Spleen (tissue), 11 donors: ENCODE results near the gene TM9SF4. TPM values are rescaled to one million over a fixed set of nuclear protein-coding genes. Genes with fewer than 3 reads are reported as not detected.

Experiments
- DNase-seq: peaks from one replicate; pipeline ENCODE4 v3.0.0-alpha.2; 2020
- H3K27ac ChIP-seq, 8 donors: fragments of 200-600 bp; sonication (generic) in 7 of 8; 1 replicate in 4 of 8; 2 replicates in 4 of 8; pipeline versions ENCODE4 v1.5.0 to v1.8.0; 2016 to 2021; ENCODE audit warnings: inconsistent platforms in 4 of 8, mild to moderate bottlenecking in 4 of 8, moderate library complexity in 1 of 8
- H3K27me3 ChIP-seq, 7 donors: fragments of 200-600 bp; sonication (generic) in 6 of 7; replicated peaks in 1 of 7; 1 replicate in 4 of 7; 2 replicates in 3 of 7; pipeline versions ENCODE4 v1.5.0 to v1.8.0; 2016 to 2021; ENCODE audit warnings: inconsistent platforms in 3 of 7, mild to moderate bottlenecking in 1 of 7
- H3K36me3 ChIP-seq, 6 donors: fragments of 200-600 bp; sonication (generic) in 5 of 6; 1 replicate in 4 of 6; 2 replicates in 2 of 6; pipeline versions ENCODE4 v1.5.0 to v1.8.0; 2016 to 2021; ENCODE audit warnings: inconsistent platforms in 2 of 6
- H3K4me1 ChIP-seq, 6 donors: fragments of 200-600 bp; sonication (generic) in 5 of 6; 1 replicate in 3 of 6; 2 replicates in 3 of 6; pipeline versions ENCODE4 v1.5.0 to v1.8.0; 2016 to 2021; ENCODE audit warnings: inconsistent platforms in 3 of 6
- H3K4me3 ChIP-seq, 8 donors: fragments of 200-600 bp; sonication (generic) in 7 of 8; 1 replicate in 4 of 8; 2 replicates in 4 of 8; pipeline versions ENCODE4 v1.5.0 to v1.8.0; 2016 to 2021; ENCODE audit warnings: inconsistent platforms in 4 of 8, mild to moderate bottlenecking in 4 of 8, moderate library complexity in 2 of 8
- H3K9me3 ChIP-seq, 8 donors: fragments of 200-600 bp; sonication (generic) in 7 of 8; 1 replicate in 4 of 8; 2 replicates in 4 of 8; pipeline versions ENCODE4 v1.5.0 to v1.8.0; 2016 to 2021; ENCODE audit warnings: inconsistent platforms in 4 of 8
- CTCF ChIP-seq, 11 experiments: fragments of 200-600 bp in 7 of 11; fragments of 450-650 bp in 4 of 11; sonication (generic) in 4 of 11; IDR thresholded peaks in 8 of 11; conservative IDR thresholded peaks in 3 of 11; 1 replicate in 7 of 11; 2 replicates in 4 of 11; pipeline versions ENCODE4 v1.4.0 to v1.8.0; 2016 to 2021; ENCODE audit warnings: antibody characterized with exemption in 11 of 11, inconsistent platforms in 4 of 11, mild to moderate bottlenecking in 1 of 11
- POLR2A ChIP-seq, 3 donors: fragments of 450-650 bp; IDR thresholded peaks; one replicate each; pipeline ENCODE4 v1.5.1; 2017; ENCODE audit warnings: antibody characterized with exemption in 3 of 3, mild to moderate bottlenecking in 1 of 3
- POLR2AphosphoS5 ChIP-seq, 3 donors: sonication (generic); formaldehyde crosslinking; IDR thresholded peaks; one replicate each; pipeline ENCODE4 v1.5.1; 2017; ENCODE audit warnings: antibody characterized with exemption in 3 of 3
- WGBS, 5 donors: extraction: QIAGEN DNeasy Blood & Tissue Kit in 3 of 5; methylation state at CpG; one replicate each; pipeline versions ENCODE4 v1.1.5 to v1.1.7; 2013 to 2018; 5-methylcytosine and 5-hydroxymethylcytosine counted together
- intact Hi-C: fragments of 100-400 bp; cut with DNase I; formaldehyde crosslinking; loops from one replicate; pipeline ENCODE4 v1.15.0; 2023; ENCODE audit warnings: low total_unique reads
- polyA plus RNA-seq, 3 donors: library from polyadenylated mRNA; stranded (reverse); fragments of 200-250 nt; gene quantifications; one replicate each; pipeline ENCODE4 v1.2.1, GENCODE V29; 2013
- total RNA-seq, 7 donors: library from RNA; depleted of rRNA in 3 of 7; stranded (reverse); fragments of >200 nt in 3 of 7; fragmentation: NEBNext Ultra II Directional in 4 of 7; extraction: Animal tissue kit (Norgen Biotek cat#: 25700) in 4 of 7; gene quantifications; one replicate each; pipeline versions ENCODE4 v1.1.0 to v1.2.1, GENCODE V29; 2016 to 2021
- donor health status: healthy with polysubstance abuse.
- donor health status: DM: no; HTN: no; CAD: no; lungs with moderate emphysema.
- donor health status: DM: no; HTN: no; CAD: no.
- donor health status: Bipolar disorder and iron deficiency.
- donor health status: healthy.
- donor health status: DM: no; HTN: no; CAD: no.
- donor health status: DM: yes; HTN: yes; CAD: no.

The TM9SF4 gene
- total and polyA plus RNA-seq, 10 donors, result 12.0 to 58.3 (median 41.0) TPM

- H3K4me1 ChIP-seq, result peaks cover 7 to 61% (median 43%) of the 10 kb centered on the region in 6 donors
- H3K9me3 ChIP-seq, result no peaks in the 10 kb centered on the region
- TF ChIP-seq POLR2AphosphoS5 (IDR thresholded peaks at IDR 0.05) (no peak), CTCF (IDR thresholded peaks at IDR 0.05 in 8 of 11, conservative IDR thresholded peaks at IDR 0.05 in 3 of 11) (no peak), POLR2A (IDR thresholded peaks at IDR 0.05) (no peak)
- intact Hi-C loops, result no loop called here
- H3K36me3 ChIP-seq, result peaks cover 0 to 42% (median 15%) of the 10 kb centered on the region in 6 donors
- 40 to 63% (median 43%) methylated on average over 8 to 14 of the region's 14 CpGs for WGBS, 5 donors
- no peak for DNase-seq
- H3K4me3 ChIP-seq, result peak overlapping the region in 6 of 8 donors; percentile 45 to 78 (median 51)
- peaks cover 0 to 7% (median 0%) of the 10 kb centered on the region in 7 donors for H3K27me3 ChIP-seq
- peak overlapping the region; percentile 42 to 77 (median 66) for H3K27ac ChIP-seq
These were observed 81.3 kb downstream of the TM9SF4 start for GRCh38 chr20:32190616-32191415.

GRCh38 chr20:32191422-32191821 is 81.9 kb downstream of the TM9SF4 start:
- 69 to 93% (median 74%) methylated on average over 3 of the region's 3 CpGs for WGBS, 5 donors
- intact Hi-C loops, result no loop called here
- peak overlapping the region in 2 of 8 donors; percentile 7 to 34 for H3K27ac ChIP-seq

GRCh38 chr20:32191873-32192272 is 82.4 kb downstream of the TM9SF4 start:
- intact Hi-C loops, result no loop called here
- Histone ChIP-seq H3K4me1 (peaks cover 7 to 61% (median 43%) of the 10 kb centered on the region in 6 donors), H3K27ac (peak overlapping the region in 5 of 8 donors; percentile 7 to 34 (median 26))

More at GRCh38 chr20:32191422-32191821, 81.9 kb downstream of the TM9SF4 start:
- no peak overlapping the region for H3K4me3 ChIP-seq
- H3K9me3 ChIP-seq, result no peaks in the 10 kb centered on the region
- H3K4me1 ChIP-seq, result peaks cover 7 to 61% (median 43%) of the 10 kb centered on the region in 6 donors
- DNase-seq, result no peak
- peaks cover 0 to 7% (median 0%) of the 10 kb centered on the region in 7 donors for H3K27me3 ChIP-seq
- TF ChIP-seq POLR2A (IDR thresholded peaks at IDR 0.05) (no peak), POLR2AphosphoS5 (IDR thresholded peaks at IDR 0.05) (no peak), CTCF (IDR thresholded peaks at IDR 0.05 in 8 of 11, conservative IDR thresholded peaks at IDR 0.05 in 3 of 11) (no peak)
- H3K36me3 ChIP-seq, result peaks cover 0 to 48% (median 21%) of the 10 kb centered on the region in 6 donors

More at GRCh38 chr20:32191873-32192272, 82.4 kb downstream of the TM9SF4 start:
- peaks cover 0 to 7% (median 0%) of the 10 kb centered on the region in 7 donors for H3K27me3 ChIP-seq
- no peak for DNase-seq
- H3K9me3 ChIP-seq, result no peaks in the 10 kb centered on the region
- TF ChIP-seq POLR2AphosphoS5 (IDR thresholded peaks at IDR 0.05) (no peak), CTCF (IDR thresholded peaks at IDR 0.05 in 8 of 11, conservative IDR thresholded peaks at IDR 0.05 in 3 of 11) (no peak), POLR2A (IDR thresholded peaks at IDR 0.05) (no peak)
- no peak overlapping the region for H3K4me3 ChIP-seq
- peaks cover 0 to 53% (median 25%) of the 10 kb centered on the region in 6 donors for H3K36me3 ChIP-seq
